ENCODE measurements around the gene LBHD1.
A peak's percentile ranks its signal among the peaks of the same experiment; 100 is the strongest.
"Not testable (repeated sequence)": the region's sequence is repeated elsewhere in the genome, so short reads cannot be mapped to it uniquely, and the experiment has no call there.

Gene LBHD1

GRCh38 chr11:62680825-62681240 lies 8.8 kb upstream of the LBHD1 start:
- DNase-seq (ENCODE audit: low read depth) = peak; percentile 95
- no peak overlapping the region for H3K4me3 ChIP-seq (ENCODE audit: control insufficient read depth, low read depth, low read length)
- peak; percentile 76 for TF ChIP-seq CTCF (conservative IDR thresholded peaks at IDR 0.05; ENCODE audit: control insufficient read depth, insufficient read depth, low read depth, low read length)

GRCh38 chr11:62678770-62679696 lies 7.0 kb upstream of the LBHD1 start, which contains the start of gene UBXN1:
Gene UBXN1 (minus strand): TSS chr11:62679073. CDS start chr11:62678923, 150 bp downstream.
- peak within 1 kb of the TSS; percentile 89 for H3K4me3 ChIP-seq (ENCODE audit: control insufficient read depth, low read depth, low read length)
- DNase-seq (ENCODE audit: low read depth) = peak; percentile 99
- TF ChIP-seq CTCF (conservative IDR thresholded peaks at IDR 0.05; ENCODE audit: control insufficient read depth, insufficient read depth, low read depth, low read length) = no peak

DNA sequence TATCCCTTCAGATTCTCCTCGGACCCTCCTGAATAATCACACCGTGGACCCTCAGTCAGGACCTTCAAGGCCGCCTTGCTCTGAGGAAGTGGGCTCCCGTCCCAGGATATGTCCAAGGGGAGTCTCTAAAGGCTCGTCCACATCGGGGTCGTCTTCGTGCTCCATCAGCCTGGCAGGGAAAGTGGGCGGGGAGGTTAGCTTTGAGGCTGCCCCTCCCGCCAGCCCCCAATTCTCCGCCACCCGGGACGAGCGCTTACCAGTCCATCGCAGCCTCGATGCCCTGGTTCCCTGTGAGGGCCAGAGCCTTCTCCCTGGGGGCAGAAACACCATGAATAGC lies 6.3 kb upstream of the LBHD1 start:
- no peak for TF ChIP-seq CTCF (conservative IDR thresholded peaks at IDR 0.05; ENCODE audit: control insufficient read depth, insufficient read depth, low read depth, low read length)
- peak overlapping the region; percentile 89 for H3K4me3 ChIP-seq (ENCODE audit: control insufficient read depth, low read depth, low read length)
- no peak for DNase-seq (ENCODE audit: low read depth)

DNA sequence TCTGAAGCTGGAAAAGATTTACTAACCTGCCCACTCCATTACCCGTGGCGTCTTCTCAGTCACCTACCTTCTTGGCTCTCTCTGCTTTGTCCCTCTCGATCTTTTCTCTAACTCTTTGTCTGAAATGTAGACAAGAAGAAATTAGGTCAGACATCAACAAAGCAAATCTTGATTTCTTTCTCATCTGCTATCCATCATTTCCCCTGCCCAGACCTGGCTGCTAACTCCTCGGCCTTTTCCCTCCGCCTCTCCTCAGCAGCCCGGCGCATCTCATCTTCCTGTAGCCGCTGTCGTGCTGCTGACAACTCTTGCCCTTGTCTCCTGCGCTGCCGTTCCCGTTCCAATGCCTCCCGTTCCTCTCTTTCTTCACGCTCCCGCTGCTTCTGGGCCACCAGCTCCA lies 5.6 kb upstream of the LBHD1 start:
- H3K4me3 ChIP-seq (ENCODE audit: control insufficient read depth, low read depth, low read length) = peak overlapping the region; percentile 89
- DNase-seq (ENCODE audit: low read depth) = no peak
- no peak for TF ChIP-seq CTCF (conservative IDR thresholded peaks at IDR 0.05; ENCODE audit: control insufficient read depth, insufficient read depth, low read depth, low read length)

GRCh38 chr11:62677156-62677555 lies 5.1 kb upstream of the LBHD1 start:
- TF ChIP-seq CTCF (conservative IDR thresholded peaks at IDR 0.05; ENCODE audit: control insufficient read depth, insufficient read depth, low read depth, low read length) = no peak
- no peak overlapping the region for H3K4me3 ChIP-seq (ENCODE audit: control insufficient read depth, low read depth, low read length)
- DNase-seq (ENCODE audit: low read depth) = no peak

DNA sequence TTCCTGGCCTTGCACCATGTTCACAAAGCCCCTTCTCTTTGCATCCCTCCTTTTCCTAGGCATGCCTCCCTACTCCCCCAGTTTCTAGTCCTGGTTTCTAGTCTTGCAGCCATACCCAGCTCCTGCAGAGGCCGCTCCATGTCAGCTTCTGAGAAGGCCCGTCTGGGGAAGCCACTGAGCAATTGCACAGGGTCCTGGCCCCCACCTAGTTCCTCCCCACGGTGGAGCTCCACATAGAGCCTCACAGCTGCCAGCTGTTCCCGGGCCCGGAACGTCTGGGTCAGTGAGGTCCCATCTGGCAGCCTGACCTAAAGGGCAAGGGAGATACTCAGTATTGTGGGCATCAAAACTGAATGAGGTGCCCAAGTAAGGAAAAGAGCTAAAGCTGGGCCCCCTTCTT lies 4.6 kb upstream of the LBHD1 start:
- peak; percentile 5 for TF ChIP-seq CTCF (conservative IDR thresholded peaks at IDR 0.05; ENCODE audit: control insufficient read depth, insufficient read depth, low read depth, low read length)
- no peak for DNase-seq (ENCODE audit: low read depth)
- no peak overlapping the region for H3K4me3 ChIP-seq (ENCODE audit: control insufficient read depth, low read depth, low read length)

- DNase-seq (ENCODE audit: low read depth) = not testable (repeated sequence)
Measured at GRCh38 chr11:62675415-62675814, 3.3 kb upstream of the LBHD1 start.

More at GRCh38 chr11:62675415-62675814, 3.3 kb upstream of the LBHD1 start:
- not testable (repeated sequence) for H3K4me3 ChIP-seq (ENCODE audit: control insufficient read depth, low read depth, low read length)
